H1 (cell line): Measurements from ENCODE around the gene TBX5.

Experiments used
- EZH2 ChIP-seq: fragments of 200-600 bp; sonication (generic); IDR thresholded peaks from 2 replicates; pipeline ENCODE4 v1.7.1; 2012; ENCODE audit warnings: low read depth, mild to moderate bottlenecking, moderate library complexity, low read length, inconsistent platforms; ENCODE audit not compliant: severe bottlenecking
- JUN ChIP-seq: IDR thresholded peaks from 2 replicates; pipeline ENCODE4 v1.6.1; 2011; ENCODE audit warnings: low read depth, mild to moderate bottlenecking, improper control_type of control experiment, low read length
- JUND ChIP-seq: IDR thresholded peaks from 2 replicates; pipeline ENCODE4 v1.6.1; 2011; ENCODE audit warnings: mild to moderate bottlenecking, improper control_type of control experiment, low read length
- POLR2A ChIP-seq, 2 experiments: IDR thresholded peaks; 1 replicate in 1 of 2; 2 replicates in 1 of 2; pipeline ENCODE4 v1.6.1; 2011; ENCODE audit warnings: low read depth in 2 of 2, low read length in 2 of 2, mild to moderate bottlenecking in 2 of 2; ENCODE audit errors: control extremely low read depth in 1 of 2
- POLR2AphosphoS5 ChIP-seq: IDR thresholded peaks from 2 replicates; pipeline ENCODE4 v1.6.1; 2011; ENCODE audit warnings: low read depth, low read length
- SRF ChIP-seq: IDR thresholded peaks from 2 replicates; pipeline ENCODE4 v1.6.1; 2011; ENCODE audit warnings: mild to moderate bottlenecking, low read depth, low read length, moderate library complexity
- YY1 ChIP-seq: IDR thresholded peaks from 2 replicates; pipeline ENCODE4 v1.6.1; 2011; ENCODE audit warnings: low read depth, mild to moderate bottlenecking, low read length
- TF ChIP-seq, protein P1 (sequence below), 3 experiments: IDR thresholded peaks; 1 replicate in 2 of 3; 2 replicates in 1 of 3; pipeline versions ENCODE4 v1.5.1 to v1.6.1; 2011; ENCODE audit warnings: low read length in 3 of 3, mild to moderate bottlenecking in 3 of 3, inconsistent platforms in 2 of 3, low read depth in 1 of 3, moderate library complexity in 1 of 3; ENCODE audit not compliant: insufficient read depth in 1 of 3; ENCODE audit errors: control extremely low read depth in 1 of 3

DNA sequence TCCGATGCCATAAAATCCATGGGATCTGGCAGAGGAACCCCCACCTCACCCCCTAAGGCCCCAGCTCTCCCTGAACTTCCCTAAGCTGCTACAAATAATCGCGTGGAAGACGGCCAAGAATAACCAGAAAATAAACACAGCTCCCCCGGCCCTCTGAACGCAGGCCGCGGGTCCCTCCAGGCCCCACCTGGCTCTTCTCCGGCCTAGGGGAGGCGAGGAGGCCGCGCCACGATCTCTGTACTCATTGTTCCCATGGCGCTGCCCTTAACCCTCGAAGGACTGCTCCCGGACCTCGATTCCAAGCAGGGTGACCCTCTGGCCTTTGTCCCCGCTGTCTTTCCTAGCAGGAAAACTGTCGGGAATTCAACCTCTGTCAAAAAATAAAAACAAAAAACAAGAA lies 33.9 kb upstream of the TBX5 start:
- no peak for TF ChIP-seq JUN
- TF ChIP-seq YY1, result no peak
- TF ChIP-seq POLR2A (IDR thresholded peaks at IDR 0.05; ENCODE audit: control extremely low read depth in 1 of 2, low read depth in 2 of 2, low read length in 2 of 2), result no peak
- TF ChIP-seq SRF, result no peak
- TF ChIP-seq, protein P1, sequence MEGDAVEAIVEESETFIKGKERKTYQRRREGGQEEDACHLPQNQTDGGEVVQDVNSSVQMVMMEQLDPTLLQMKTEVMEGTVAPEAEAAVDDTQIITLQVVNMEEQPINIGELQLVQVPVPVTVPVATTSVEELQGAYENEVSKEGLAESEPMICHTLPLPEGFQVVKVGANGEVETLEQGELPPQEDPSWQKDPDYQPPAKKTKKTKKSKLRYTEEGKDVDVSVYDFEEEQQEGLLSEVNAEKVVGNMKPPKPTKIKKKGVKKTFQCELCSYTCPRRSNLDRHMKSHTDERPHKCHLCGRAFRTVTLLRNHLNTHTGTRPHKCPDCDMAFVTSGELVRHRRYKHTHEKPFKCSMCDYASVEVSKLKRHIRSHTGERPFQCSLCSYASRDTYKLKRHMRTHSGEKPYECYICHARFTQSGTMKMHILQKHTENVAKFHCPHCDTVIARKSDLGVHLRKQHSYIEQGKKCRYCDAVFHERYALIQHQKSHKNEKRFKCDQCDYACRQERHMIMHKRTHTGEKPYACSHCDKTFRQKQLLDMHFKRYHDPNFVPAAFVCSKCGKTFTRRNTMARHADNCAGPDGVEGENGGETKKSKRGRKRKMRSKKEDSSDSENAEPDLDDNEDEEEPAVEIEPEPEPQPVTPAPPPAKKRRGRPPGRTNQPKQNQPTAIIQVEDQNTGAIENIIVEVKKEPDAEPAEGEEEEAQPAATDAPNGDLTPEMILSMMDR (IDR thresholded peaks at IDR 0.05; ENCODE audit: control extremely low read depth in 1 of 3, insufficient read depth in 1 of 3, low read depth in 1 of 3, low read length in 3 of 3), result no peak
- no peak for TF ChIP-seq JUND
- no peak for TF ChIP-seq EZH2
- TF ChIP-seq POLR2AphosphoS5, result no peak
